OCI-LY1 (cell line): ENCODE measurements around the gene RALGPS1.

ENCODE experiments used
- H2AFZ ChIP-seq: fragments of 200-600 bp; sonication (generic), shearing (Covaris generic); 2 replicates; pipeline ENCODE4 v1.6.0; 2014; ENCODE audit warnings: antibody characterized with exemption, mild to moderate bottlenecking, low read length
- H3F3A ChIP-seq: fragments of 200-600 bp; sonication (generic), shearing (Covaris generic); 2 replicates; pipeline ENCODE4 v1.6.0; 2014; ENCODE audit warnings: mild to moderate bottlenecking, antibody characterized with exemption, low read length, moderate library complexity; ENCODE audit not compliant: insufficient read depth
- H3K27ac ChIP-seq: fragments of 200-600 bp; sonication (generic); 2 replicates; pipeline ENCODE4 v1.5.1; 2014; ENCODE audit warnings: low read length, mixed run types, mild to moderate bottlenecking, low read depth; ENCODE audit not compliant: poor library complexity, severe bottlenecking
- H3K27me3 ChIP-seq: fragments of 200-600 bp; sonication (generic); 2 replicates; pipeline ENCODE4 v1.6.0; 2014; ENCODE audit warnings: antibody characterized with exemption, mild to moderate bottlenecking, low read length, moderate library complexity; ENCODE audit not compliant: insufficient read depth
- H3K36me3 ChIP-seq: fragments of 200-600 bp; sonication (generic); 2 replicates; pipeline ENCODE4 v1.6.1; 2014; ENCODE audit warnings: mild to moderate bottlenecking, antibody characterized with exemption, low read length, moderate library complexity, mixed read lengths; ENCODE audit not compliant: insufficient read depth
- H3K4me1 ChIP-seq: fragments of 200-600 bp; sonication (generic); 2 replicates; pipeline ENCODE4 v1.5.1; 2014; ENCODE audit warnings: mild to moderate bottlenecking, low read length, moderate library complexity; ENCODE audit not compliant: insufficient read depth, severe bottlenecking
- H3K4me2 ChIP-seq: fragments of 200-600 bp; sonication (generic), shearing (Covaris generic); 2 replicates; pipeline ENCODE4 v1.6.1; 2014; ENCODE audit warnings: low read length
- H3K4me3 ChIP-seq: fragments of 200-600 bp; sonication (generic); 2 replicates; pipeline ENCODE4 v1.5.1; 2014; ENCODE audit warnings: low read length, low read depth, mild to moderate bottlenecking, mixed read lengths; ENCODE audit not compliant: poor library complexity, severe bottlenecking
- H3K79me2 ChIP-seq: fragments of 200-600 bp; shearing (Covaris generic); 2 replicates; pipeline ENCODE4 v1.6.1; 2016; ENCODE audit warnings: mixed run types, low read length, mixed read lengths; ENCODE audit not compliant: insufficient read depth
- H3K9ac ChIP-seq: fragments of 200-600 bp; sonication (generic), shearing (Covaris generic); 2 replicates; pipeline ENCODE4 v1.6.1; 2014; ENCODE audit warnings: mild to moderate bottlenecking, low read length, mixed read lengths
- H3K9me2 ChIP-seq: fragments of 200-600 bp; sonication (generic), shearing (Covaris generic); 2 replicates; pipeline ENCODE4 v1.6.1; 2014; ENCODE audit warnings: low read depth, mild to moderate bottlenecking, low read length, mixed read lengths
- H3K9me3 ChIP-seq: fragments of 200-600 bp; shearing (Covaris generic); 2 replicates; pipeline ENCODE4 v1.6.1; 2014; ENCODE audit warnings: low read length, mixed read lengths
- H4K20me1 ChIP-seq: fragments of 200-600 bp; sonication (generic), shearing (Covaris generic); 2 replicates; pipeline ENCODE4 v1.6.0; 2016; ENCODE audit warnings: mild to moderate bottlenecking, low read length; ENCODE audit not compliant: insufficient read depth
- EZH2 ChIP-seq: fragments of 200-600 bp; sonication (generic), shearing (Covaris generic); IDR thresholded peaks from 2 replicates; pipeline ENCODE4 v1.8.0; 2017; ENCODE audit warnings: borderline replicate concordance, mixed run types, mild to moderate bottlenecking, antibody characterized with exemption, low read length, moderate library complexity, mixed read lengths
- TF ChIP-seq, protein P1 (sequence below): fragments of 200-600 bp; sonication (generic), shearing (Covaris generic); IDR thresholded peaks from 2 replicates; pipeline ENCODE4 v1.5.1; 2017; ENCODE audit warnings: mild to moderate bottlenecking, antibody characterized with exemption, low read length, moderate library complexity, mixed read lengths

RALGPS1 gene

DNA sequence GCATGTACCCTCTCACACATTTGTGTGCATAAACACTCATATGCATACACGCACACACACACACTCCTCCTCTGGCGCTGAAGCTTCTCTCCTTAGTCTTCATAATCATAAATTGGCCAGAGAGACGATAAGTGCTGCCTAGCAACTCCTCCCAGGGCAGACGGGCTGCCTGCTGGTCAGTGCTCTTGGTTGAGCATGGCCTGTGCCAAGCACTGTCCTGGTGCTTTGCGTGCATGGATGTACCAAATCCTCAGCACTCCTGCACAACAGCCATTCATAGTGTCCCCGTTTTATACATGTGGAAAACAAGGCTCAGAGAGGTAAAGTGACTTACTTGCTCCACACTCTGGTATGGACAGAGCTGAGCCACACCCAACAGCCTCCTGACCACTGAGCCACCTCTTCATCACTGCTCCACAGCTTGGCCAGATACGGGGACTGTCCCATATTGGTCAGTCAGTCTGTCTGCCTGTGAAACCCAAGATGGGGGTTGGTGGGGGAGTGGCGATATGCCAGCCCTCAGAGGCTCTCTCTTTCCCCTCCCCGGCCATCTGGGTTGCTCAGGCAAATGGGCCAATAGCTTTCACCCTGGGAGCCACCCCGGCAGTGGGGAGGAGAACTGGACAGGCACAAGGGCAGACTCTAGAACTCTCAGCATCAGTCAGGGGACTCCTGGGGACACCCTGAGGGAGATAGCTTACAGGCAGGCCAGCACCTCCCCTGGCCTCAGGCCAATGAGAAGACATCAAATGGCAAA is 285.7 kb downstream of the RALGPS1 start:
- Histone ChIP-seq H3K36me3 (no peaks in the 10 kb centered on the region), H3K9me3 (no peaks in the 10 kb centered on the region), H3K4me1 (no peaks in the 10 kb centered on the region), H3K9ac (no peak overlapping the region), H2AFZ (no peak overlapping the region), H3K4me2 (no peak overlapping the region), H3K4me3 (no peak overlapping the region), H3K27me3 (no peaks in the 10 kb centered on the region), H3K79me2 (no peaks in the 10 kb centered on the region), H3K27ac (no peak overlapping the region), H3K9me2 (no peaks in the 10 kb centered on the region), H4K20me1 (no peaks in the 10 kb centered on the region), H3F3A (no peaks in the 10 kb centered on the region)
- TF ChIP-seq, protein P1, sequence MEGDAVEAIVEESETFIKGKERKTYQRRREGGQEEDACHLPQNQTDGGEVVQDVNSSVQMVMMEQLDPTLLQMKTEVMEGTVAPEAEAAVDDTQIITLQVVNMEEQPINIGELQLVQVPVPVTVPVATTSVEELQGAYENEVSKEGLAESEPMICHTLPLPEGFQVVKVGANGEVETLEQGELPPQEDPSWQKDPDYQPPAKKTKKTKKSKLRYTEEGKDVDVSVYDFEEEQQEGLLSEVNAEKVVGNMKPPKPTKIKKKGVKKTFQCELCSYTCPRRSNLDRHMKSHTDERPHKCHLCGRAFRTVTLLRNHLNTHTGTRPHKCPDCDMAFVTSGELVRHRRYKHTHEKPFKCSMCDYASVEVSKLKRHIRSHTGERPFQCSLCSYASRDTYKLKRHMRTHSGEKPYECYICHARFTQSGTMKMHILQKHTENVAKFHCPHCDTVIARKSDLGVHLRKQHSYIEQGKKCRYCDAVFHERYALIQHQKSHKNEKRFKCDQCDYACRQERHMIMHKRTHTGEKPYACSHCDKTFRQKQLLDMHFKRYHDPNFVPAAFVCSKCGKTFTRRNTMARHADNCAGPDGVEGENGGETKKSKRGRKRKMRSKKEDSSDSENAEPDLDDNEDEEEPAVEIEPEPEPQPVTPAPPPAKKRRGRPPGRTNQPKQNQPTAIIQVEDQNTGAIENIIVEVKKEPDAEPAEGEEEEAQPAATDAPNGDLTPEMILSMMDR, result no peak
- TF ChIP-seq EZH2, result no peak

DNA sequence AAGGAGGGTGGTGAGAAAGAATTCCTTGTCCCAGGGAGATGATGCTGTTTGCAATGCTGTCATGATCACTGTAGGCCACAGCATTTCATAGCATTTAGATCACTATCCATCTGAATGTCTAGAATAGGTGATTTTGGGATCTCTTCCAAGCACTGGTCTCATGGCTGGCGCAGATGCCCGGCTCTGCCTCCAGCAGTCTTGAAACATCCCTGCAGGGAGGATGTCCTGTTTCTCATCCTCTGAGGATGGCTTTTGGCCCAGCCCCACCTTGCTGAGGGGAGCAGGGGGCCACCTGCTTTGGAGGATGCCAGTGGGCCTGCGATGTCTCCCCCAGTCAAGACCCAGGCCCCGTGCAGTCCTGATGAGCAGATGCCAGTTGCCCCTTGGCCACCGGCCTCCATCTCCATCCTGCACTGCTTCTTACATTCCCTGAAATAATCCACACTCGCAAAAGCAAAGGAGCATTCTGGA is 286.5 kb downstream of the RALGPS1 start:
- no peaks in the 10 kb centered on the region for H3K27me3 ChIP-seq
- no peaks in the 10 kb centered on the region for H3K9me3 ChIP-seq
- no peaks in the 10 kb centered on the region for H3K36me3 ChIP-seq
- H3K27ac ChIP-seq, result no peak overlapping the region
- no peaks in the 10 kb centered on the region for H4K20me1 ChIP-seq
- no peaks in the 10 kb centered on the region for H3F3A ChIP-seq
- no peak overlapping the region for H2AFZ ChIP-seq
- no peak overlapping the region for H3K4me2 ChIP-seq
- no peak for TF ChIP-seq EZH2
- TF ChIP-seq, protein P1, result no peak
- H3K4me1 ChIP-seq, result no peaks in the 10 kb centered on the region
- no peak overlapping the region for H3K9ac ChIP-seq
- H3K79me2 ChIP-seq, result no peaks in the 10 kb centered on the region
- no peak overlapping the region for H3K4me3 ChIP-seq
- H3K9me2 ChIP-seq, result no peaks in the 10 kb centered on the region

DNA sequence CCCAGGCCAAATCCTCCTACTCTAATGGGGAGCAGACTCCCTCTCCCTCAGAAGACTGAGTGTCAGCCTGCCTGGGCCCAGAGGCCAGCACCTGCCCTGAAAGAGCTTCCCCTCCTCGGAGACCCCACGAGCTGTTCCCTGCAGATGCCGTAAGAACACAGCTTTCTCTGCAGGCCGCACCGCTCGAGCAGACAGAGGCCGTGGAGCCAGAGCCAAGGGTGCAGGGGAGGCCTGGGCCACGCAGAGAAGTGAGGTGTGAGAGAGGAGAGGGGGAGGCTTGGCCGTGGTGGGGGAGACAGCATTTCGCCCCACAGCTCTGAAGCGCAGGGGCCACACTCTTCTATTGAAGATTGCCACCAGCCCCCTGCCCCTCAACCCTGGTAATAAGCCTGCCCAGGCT is 287.1 kb downstream of the RALGPS1 start:
- Histone ChIP-seq H3K27me3 (no peaks in the 10 kb centered on the region), H3K27ac (no peak overlapping the region), H3K79me2 (no peaks in the 10 kb centered on the region), H3K4me3 (no peak overlapping the region), H3K9me2 (no peaks in the 10 kb centered on the region), H2AFZ (no peak overlapping the region), H3F3A (no peaks in the 10 kb centered on the region), H3K4me2 (no peak overlapping the region), H3K9me3 (no peaks in the 10 kb centered on the region), H4K20me1 (no peaks in the 10 kb centered on the region), H3K9ac (no peak overlapping the region), H3K36me3 (no peaks in the 10 kb centered on the region), H3K4me1 (no peaks in the 10 kb centered on the region)
- no peak for TF ChIP-seq EZH2
- TF ChIP-seq, protein P1, result no peak
